ENCODE results near the gene CMTR1. TPM values are rescaled to one million over a fixed set of nuclear protein-coding genes. Genes with fewer than 3 reads are reported as not detected.
A peak's percentile ranks its signal among the peaks of the same experiment; 100 is the strongest.

Gene CMTR1
- total RNA-seq, 2 experiments from 2014 or later, result 97.7 to 99.7 TPM

DNA sequence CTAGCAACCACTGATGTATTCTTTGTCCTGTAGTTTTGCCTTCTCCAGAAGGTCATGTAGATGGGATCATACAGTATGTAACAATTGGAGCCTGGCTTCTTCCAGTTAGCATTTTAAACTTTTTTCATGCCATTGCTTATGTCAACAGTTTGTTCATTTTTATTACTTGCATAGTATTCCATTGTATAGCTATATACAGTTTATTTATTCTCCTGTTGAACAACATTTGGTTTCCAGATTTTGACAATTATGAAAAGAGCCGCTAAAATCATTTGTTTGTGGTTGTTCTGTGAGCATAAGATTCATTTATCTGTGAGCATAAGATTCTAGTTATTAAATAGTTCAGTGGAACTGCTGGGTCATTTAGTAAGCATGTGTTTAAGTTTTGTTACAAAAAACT lies 23.5 kb upstream of the CMTR1 start:
- CTCF ChIA-PET, result no interaction called here
- DNase-seq, result no peak
- H3K27me3 Mint-ChIP-seq, result peaks cover 18% of the 10 kb centered on the region
- H3K4me1 Mint-ChIP-seq, result no peaks in the 10 kb centered on the region
- H3K27ac Mint-ChIP-seq, result no peak overlapping the region
- POLR2A ChIA-PET, result no interaction called here
- no peaks in the 10 kb centered on the region for H3K9me3 Mint-ChIP-seq
- no peak overlapping the region for H3K4me3 Mint-ChIP-seq
- no peaks in the 10 kb centered on the region for H3K36me3 Mint-ChIP-seq (ENCODE audit: low read depth)

DNA sequence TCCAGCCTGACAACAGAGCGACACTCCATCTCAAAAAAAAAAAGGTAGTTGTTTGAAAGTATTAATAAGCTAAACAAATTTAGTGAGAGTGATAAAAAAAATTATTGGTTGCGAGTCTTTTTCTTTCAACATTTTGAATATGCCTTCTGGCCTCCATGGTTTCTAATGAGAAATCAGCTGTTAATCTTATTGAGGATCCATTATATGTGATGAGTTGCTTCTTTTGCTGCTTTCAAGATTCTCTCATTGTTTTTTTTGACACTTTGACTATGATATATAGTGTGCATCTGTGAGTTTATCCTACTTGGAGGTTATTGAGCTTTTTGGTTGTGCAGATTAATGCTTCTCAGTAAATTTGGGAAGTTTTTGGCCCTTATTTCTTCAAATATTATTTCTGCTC lies 15.6 kb upstream of the CMTR1 start:
- CTCF ChIA-PET, result no interaction called here
- no peaks in the 10 kb centered on the region for H3K4me1 Mint-ChIP-seq
- no peak for DNase-seq

DNA sequence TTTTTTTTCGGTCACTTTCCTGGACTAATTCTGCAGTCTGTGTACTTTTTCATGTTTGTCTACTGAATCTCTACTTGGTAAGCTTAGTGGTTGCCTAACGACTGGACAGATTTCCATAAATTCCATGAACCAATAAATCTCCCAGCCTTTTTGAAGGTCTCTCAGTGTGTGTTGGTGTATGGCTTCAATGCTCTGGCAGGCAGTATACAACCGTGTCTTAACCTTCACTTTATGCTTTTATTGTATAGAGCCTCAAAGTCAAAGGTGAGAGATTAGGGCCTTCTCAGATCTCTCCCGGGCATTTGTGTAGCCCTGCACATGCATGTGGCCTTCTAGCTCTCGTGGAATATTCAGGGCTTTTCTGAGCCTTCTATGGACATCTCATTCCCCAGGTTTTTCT lies 14.3 kb upstream of the CMTR1 start:
- no peaks in the 10 kb centered on the region for H3K9me3 Mint-ChIP-seq
- ChIA-PET CTCF (no interaction called here), POLR2A (interaction anchor here (2.7 kb wide), 1 partner anchor 14 kb away, joined by 8 read pairs; the partner anchor contains the start of gene CMTR1)
- no peak overlapping the region for H3K27ac Mint-ChIP-seq
- no peak overlapping the region for H3K4me3 Mint-ChIP-seq
- no peak for DNase-seq
- peaks cover 5% of the 10 kb centered on the region for H3K27me3 Mint-ChIP-seq
- H3K4me1 Mint-ChIP-seq, result no peaks in the 10 kb centered on the region
- no peaks in the 10 kb centered on the region for H3K36me3 Mint-ChIP-seq (ENCODE audit: low read depth)

More for the DNA sequence above, 15.6 kb upstream of the CMTR1 start:
- POLR2A ChIA-PET, result no interaction called here
- no peak overlapping the region for H3K27ac Mint-ChIP-seq
- H3K9me3 Mint-ChIP-seq, result no peaks in the 10 kb centered on the region
- H3K27me3 Mint-ChIP-seq, result no peaks in the 10 kb centered on the region
- no peak overlapping the region for H3K4me3 Mint-ChIP-seq
- H3K36me3 Mint-ChIP-seq (ENCODE audit: low read depth), result no peaks in the 10 kb centered on the region

DNA sequence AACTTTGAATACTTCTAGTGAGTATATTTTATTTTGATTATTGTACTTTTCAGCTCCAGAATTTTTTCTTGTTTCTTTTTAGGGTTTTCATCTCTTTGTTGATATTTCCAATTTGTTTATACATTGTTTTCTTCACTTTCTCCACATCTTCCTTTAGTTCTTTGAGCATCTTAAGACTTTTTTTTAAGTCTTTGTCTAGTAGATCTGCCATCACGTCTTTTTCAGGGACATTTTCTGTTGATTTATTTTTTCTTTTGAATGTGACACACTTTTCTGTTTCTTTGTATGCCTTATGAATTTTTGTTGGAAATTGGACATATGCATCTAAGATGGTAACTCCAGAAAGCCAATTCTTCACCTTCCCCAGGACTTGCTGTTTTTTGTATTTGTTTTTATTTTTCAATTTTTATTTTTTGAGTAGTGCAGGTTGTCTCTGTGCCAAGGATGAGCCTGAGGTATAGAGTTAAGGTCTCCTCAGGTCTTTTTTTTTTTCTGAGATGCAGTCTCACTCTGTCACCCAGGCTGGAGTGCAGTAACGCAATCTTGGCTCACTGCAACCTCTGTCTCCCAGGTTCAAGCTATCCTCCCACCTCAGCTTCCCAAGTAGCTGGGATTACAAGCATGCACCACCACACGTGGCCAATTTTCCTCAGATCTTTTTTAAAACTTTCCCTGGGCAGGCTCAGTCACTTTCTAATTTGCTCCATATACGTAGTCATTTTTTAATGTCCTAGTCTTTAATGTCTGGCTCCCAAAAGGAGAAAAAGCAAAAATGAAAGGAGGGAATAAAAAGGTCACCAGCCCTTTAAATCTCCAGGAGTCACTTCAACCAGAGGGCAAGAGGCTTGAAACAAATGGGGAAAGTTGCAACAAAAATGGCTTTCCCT lies 6.7 kb upstream of the CMTR1 start:
- ChIA-PET POLR2A (no interaction called here), CTCF (no interaction called here)
- Mint-ChIP-seq H3K4me1 (peaks cover 3% of the 10 kb centered on the region), H3K36me3 (ENCODE audit: low read depth) (no peaks in the 10 kb centered on the region), H3K9me3 (no peaks in the 10 kb centered on the region), H3K27ac (no peak overlapping the region), H3K27me3 (peaks cover 28% of the 10 kb centered on the region), H3K4me3 (no peak overlapping the region)
- DNase-seq, result no peak

DNA sequence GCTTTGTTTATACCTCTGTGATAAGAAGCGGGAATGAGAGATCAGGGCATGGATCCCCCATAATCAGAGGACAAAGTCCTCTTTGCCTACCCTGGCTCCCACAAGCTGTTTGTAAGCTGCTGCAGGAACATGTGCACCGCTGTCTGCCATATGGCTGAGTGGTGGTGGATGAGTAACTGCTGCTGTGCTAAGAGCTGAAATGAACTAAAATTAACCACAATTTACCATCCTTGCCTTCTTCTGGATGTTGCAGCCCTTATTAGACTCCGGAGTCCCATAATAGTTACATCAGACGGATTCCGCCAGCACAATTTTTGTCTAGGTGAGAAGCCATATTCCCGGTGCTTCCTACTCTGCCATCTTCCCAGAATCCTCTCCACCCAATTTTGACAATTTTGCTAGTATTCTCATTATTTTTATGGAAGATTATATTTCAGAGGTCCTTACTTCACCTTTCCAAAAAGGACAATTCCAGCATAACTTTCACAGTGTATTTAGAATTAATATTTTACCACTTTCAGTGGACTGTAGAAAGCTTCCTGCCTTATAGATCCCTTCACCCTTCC lies 6.0 kb upstream of the CMTR1 start:
- ChIA-PET POLR2A (no interaction called here), CTCF (interaction anchor here (0.5 kb wide), 1 partner anchor 67 kb away, joined by 3 read pairs; no protein-coding TSS in a partner anchor)
- H3K4me3 Mint-ChIP-seq, result no peak overlapping the region
- H3K27me3 Mint-ChIP-seq, result peaks cover 28% of the 10 kb centered on the region
- H3K9me3 Mint-ChIP-seq, result no peaks in the 10 kb centered on the region
- H3K27ac Mint-ChIP-seq, result no peak overlapping the region
- no peaks in the 10 kb centered on the region for H3K36me3 Mint-ChIP-seq (ENCODE audit: low read depth)
- peaks cover 7% of the 10 kb centered on the region for H3K4me1 Mint-ChIP-seq
- no peak for DNase-seq

DNA sequence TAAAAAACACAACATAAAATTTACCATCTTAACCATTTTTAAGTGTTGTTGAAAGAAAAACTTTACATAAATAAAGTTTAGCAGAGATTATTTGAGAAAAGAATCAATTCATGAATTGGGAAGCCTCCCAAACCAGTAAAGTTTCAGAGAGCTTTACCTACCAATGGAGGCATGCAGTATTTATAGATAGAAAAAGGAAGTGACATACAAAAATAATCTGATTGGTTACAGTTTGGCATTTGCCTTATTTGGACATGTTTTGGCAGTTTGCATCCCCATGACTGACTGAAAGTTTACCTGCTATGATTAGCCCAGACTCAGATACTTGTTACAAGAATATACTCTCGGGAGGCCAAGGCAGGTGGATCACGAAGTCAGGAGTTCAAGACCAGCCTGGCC lies 3.7 kb upstream of the CMTR1 start:
- Mint-ChIP-seq H3K36me3 (ENCODE audit: low read depth) (peaks cover 10% of the 10 kb centered on the region), H3K4me1 (peaks cover 17% of the 10 kb centered on the region), H3K4me3 (no peak overlapping the region), H3K9me3 (no peaks in the 10 kb centered on the region), H3K27ac (no peak overlapping the region), H3K27me3 (peaks cover 22% of the 10 kb centered on the region)
- ChIA-PET POLR2A (no interaction called here), CTCF (no interaction called here)
- DNase-seq, result no peak

DNA sequence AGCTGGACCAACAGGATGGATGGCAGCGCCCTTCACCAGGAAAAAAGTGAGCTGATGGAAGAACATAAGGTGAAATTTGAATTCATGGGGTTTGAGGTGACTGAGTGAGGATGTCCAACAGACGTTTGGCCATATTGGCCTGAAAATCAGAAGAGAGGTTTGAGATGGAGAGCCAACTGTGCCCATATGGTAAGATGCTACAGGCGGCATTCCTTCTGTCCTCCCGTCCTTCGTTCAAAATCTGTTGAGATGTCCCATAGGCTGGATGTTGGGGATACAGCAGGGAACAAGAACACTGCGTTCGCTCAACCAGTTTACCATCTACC lies 468 bp upstream of the CMTR1 start:
- peaks cover 9% of the 10 kb centered on the region for H3K27me3 Mint-ChIP-seq

DNA sequence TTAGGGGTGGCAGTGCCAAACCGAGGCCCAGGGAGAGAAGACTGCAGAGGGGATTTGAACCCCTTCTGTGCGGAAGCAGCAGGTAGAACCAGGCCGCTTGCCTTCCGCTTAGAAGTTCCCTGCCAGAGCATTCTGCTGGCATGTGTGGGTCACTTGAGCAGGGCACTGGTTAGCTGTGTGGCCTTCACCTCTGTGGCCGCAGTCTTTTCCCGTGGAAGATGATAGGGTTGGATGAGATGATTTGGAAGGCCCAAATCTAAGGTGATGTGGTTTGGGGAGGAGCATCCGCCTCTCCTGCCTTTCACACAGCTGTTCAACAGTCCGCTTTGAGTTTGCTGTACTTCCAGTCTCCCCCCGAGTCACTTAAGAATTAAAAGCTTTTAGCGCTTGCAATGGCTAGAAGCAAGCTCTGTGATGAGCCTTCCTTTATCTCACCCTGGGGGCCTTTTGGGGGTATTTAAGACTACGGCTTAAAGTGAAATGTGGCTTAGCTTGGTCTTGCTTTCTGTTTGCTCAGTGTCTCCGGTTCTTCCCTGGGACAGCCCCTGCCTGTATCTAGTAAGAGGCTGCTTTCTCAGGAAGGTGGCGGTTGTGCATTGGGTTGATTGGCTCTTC lies 743 bp downstream of the CMTR1 start:
- H3K27ac Mint-ChIP-seq, result peak overlapping the region; percentile 96
- ChIA-PET POLR2A (interaction anchor here (0.7 to 4.5 kb wide), 32 partner anchors 9 to 1136 kb away, joined by 3 to 79 read pairs (median 4); partner anchors contain the start of genes C6orf89, CCDC167, PIM1 and PPIL1), CTCF (interaction anchor here (0.6 to 3.9 kb wide), 9 partner anchors 9 to 400 kb away, joined by 3 to 12 read pairs (median 3); partner anchors contain the start of gene CCDC167)
- no peaks in the 10 kb centered on the region for H3K9me3 Mint-ChIP-seq
- H3K27me3 Mint-ChIP-seq, result peaks cover 2% of the 10 kb centered on the region
- peak; percentile 57 for DNase-seq
- peak overlapping the region; percentile 89 for H3K4me3 Mint-ChIP-seq
- H3K4me1 Mint-ChIP-seq, result peaks cover 51% of the 10 kb centered on the region
- peaks cover 46% of the 10 kb centered on the region for H3K36me3 Mint-ChIP-seq (ENCODE audit: low read depth)

More for the DNA sequence above, 468 bp upstream of the CMTR1 start:
- H3K27ac Mint-ChIP-seq, result peak overlapping the region; percentile 96
- no peak for DNase-seq
- peaks cover 42% of the 10 kb centered on the region for H3K4me1 Mint-ChIP-seq
- peak overlapping the region; percentile 89 for H3K4me3 Mint-ChIP-seq
- CTCF ChIA-PET, result interaction anchor here (1.1 to 3.9 kb wide), 2 partner anchors 10 to 330 kb away, joined by 3 to 12 read pairs; no protein-coding TSS in a partner anchor
- H3K36me3 Mint-ChIP-seq (ENCODE audit: low read depth), result peaks cover 35% of the 10 kb centered on the region
- H3K9me3 Mint-ChIP-seq, result no peaks in the 10 kb centered on the region
- POLR2A ChIA-PET, result interaction anchor here (0.8 to 4.5 kb wide), 22 partner anchors 10 to 547 kb away, joined by 3 to 79 read pairs (median 6); partner anchors contain the start of genes C6orf89, MDGA1, PIM1 and RNF8

DNA sequence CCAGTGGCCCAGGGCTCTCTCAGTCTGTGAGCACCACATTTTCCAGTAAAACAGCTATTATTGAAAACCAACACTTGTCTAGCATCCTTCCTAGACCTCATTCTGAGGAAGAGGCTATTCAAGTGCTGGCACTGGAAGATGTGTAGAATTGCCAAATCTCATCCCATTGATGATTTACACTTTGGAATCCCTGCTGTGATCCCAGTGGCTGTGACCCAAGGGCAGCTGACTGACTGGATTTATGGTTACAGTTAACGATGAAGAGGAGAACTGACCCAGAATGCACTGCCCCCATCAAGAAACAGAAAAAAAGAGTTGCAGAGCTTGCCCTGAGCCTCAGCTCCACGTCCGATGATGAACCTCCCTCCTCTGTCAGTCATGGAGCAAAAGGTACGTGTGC lies 2.4 kb downstream of the CMTR1 start:
- Mint-ChIP-seq H3K9me3 (no peaks in the 10 kb centered on the region), H3K4me3 (peak overlapping the region; percentile 36), H3K27ac (peak overlapping the region; percentile 29), H3K27me3 (no peaks in the 10 kb centered on the region), H3K4me1 (peaks cover 51% of the 10 kb centered on the region), H3K36me3 (ENCODE audit: low read depth) (peaks cover 56% of the 10 kb centered on the region)
- CTCF ChIA-PET, result interaction anchor here (1.0 to 1.6 kb wide), 2 partner anchors 22 to 131 kb away, joined by 4 to 6 read pairs; no protein-coding TSS in a partner anchor
- POLR2A ChIA-PET, result interaction anchor here (0.8 to 1.6 kb wide), 2 partner anchors 21 to 79 kb away, joined by 3 read pairs; no protein-coding TSS in a partner anchor
- no peak for DNase-seq

DNA sequence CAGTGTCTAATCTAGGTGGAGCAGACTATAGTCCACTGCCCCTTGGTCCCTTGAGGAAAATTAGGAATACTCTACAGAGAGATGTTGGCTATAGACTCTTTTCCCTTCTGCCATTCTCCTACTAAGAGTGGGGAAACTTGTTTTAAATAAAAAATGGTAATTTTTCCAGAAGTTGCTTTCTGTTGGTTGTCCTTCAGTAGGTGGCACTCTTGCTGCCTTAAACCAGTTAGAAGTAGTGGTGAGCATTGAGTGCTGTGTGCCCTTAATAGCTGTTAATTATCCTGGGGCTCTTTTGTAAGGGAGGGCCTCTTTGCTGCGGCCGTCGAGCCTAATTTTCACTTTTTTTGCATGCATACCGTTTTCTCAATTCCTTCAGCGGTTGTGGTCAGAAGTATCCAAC lies 2.8 kb downstream of the CMTR1 start:
- Mint-ChIP-seq H3K27ac (peak overlapping the region; percentile 29), H3K36me3 (ENCODE audit: low read depth) (peaks cover 61% of the 10 kb centered on the region), H3K4me1 (peaks cover 51% of the 10 kb centered on the region), H3K4me3 (peak overlapping the region; percentile 36), H3K27me3 (no peaks in the 10 kb centered on the region), H3K9me3 (no peaks in the 10 kb centered on the region)
- no peak for DNase-seq
- CTCF ChIA-PET, result interaction anchor here (1.0 to 1.6 kb wide), 2 partner anchors 23 to 130 kb away, joined by 4 to 6 read pairs; no protein-coding TSS in a partner anchor
- POLR2A ChIA-PET, result interaction anchor here (0.8 kb wide), 1 partner anchor 20 kb away, joined by 3 read pairs; no protein-coding TSS in a partner anchor

DNA sequence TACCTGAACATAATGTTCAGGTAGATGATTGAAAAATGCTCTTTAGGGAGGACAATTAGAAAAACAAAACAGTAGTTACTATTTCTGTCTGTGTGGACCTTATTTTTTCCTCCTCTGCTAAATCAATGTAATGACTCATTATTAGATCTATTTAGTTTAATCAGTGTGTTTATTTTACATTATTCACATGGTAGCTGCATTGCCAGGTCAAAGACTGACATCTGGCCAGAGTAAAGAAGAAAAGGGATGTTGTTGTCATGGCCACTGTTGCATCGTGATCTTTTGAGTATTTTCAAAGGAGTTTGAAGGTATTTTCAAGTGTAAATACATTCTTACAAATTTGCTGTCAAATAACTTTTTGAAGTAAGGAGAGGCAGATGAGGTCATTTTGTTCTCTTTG lies 5.9 kb downstream of the CMTR1 start:
- Mint-ChIP-seq H3K9me3 (no peaks in the 10 kb centered on the region), H3K27ac (no peak overlapping the region), H3K4me1 (peaks cover 53% of the 10 kb centered on the region), H3K27me3 (no peaks in the 10 kb centered on the region), H3K36me3 (ENCODE audit: low read depth) (peaks cover 76% of the 10 kb centered on the region), H3K4me3 (no peak overlapping the region)
- POLR2A ChIA-PET, result interaction anchor here (1.6 kb wide), 1 partner anchor 78 kb away, joined by 4 read pairs; no protein-coding TSS in a partner anchor
- CTCF ChIA-PET, result no interaction called here
- no peak for DNase-seq

DNA sequence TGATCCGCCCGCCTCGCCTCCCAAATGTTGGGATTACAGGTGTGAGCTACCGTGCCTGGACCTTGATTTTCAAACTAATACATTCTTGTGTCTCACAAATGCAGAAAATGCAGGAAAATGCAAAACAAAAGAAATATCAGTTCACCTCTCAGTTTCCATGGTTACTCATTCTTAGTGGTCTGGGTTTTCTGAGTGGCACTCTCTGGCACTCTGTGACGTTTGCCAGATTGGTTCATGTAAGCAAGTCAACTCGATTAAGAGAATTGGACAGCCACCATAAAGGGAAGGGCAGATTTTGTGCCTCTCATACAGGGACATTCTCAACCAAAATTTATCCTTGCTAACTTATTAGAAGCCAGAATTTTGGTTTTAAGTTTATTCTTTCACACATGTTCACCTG lies 8.6 kb downstream of the CMTR1 start:
- Mint-ChIP-seq H3K9me3 (no peaks in the 10 kb centered on the region), H3K4me1 (peaks cover 32% of the 10 kb centered on the region), H3K36me3 (ENCODE audit: low read depth) (peaks cover 80% of the 10 kb centered on the region), H3K4me3 (no peak overlapping the region), H3K27ac (peak overlapping the region; percentile 46), H3K27me3 (no peaks in the 10 kb centered on the region)
- CTCF ChIA-PET, result interaction anchor here (0.7 to 3.8 kb wide), 3 partner anchors 9 to 115 kb away, joined by 3 to 12 read pairs (median 4); partner anchors contain the start of gene CMTR1
- POLR2A ChIA-PET, result interaction anchor here (5.9 kb wide), 1 partner anchor 9 kb away, joined by 79 read pairs; the partner anchor contains the start of gene CMTR1
- no peak for DNase-seq

All from activated CD4-positive, alpha-beta memory T cell treated with anti-CD3 and anti-CD28 coated beads, Interleukin-2, amount 10 ng/mL, durations not matched to agents 7 days and 5 days (primary cell).